ENCODE data around the gene TPP2.

The TPP2 gene

GRCh38 chr13:102648046-102648445 lies 51.3 kb downstream of the TPP2 start:
- peaks cover 44 to 78% (median 60%) of the 10 kb centered on the region in 5 donors for H3K36me3 ChIP-seq (ENCODE audit: control insufficient read depth in 5 of 5, insufficient read depth in 5 of 5, low read length in 5 of 5)
- no peak overlapping the region for H3K4me3 ChIP-seq (ENCODE audit: low read depth in 1 of 5, low read length in 5 of 5)
- H3K9me3 ChIP-seq (ENCODE audit: control insufficient read depth in 5 of 5, low read length in 5 of 5): no peaks in the 10 kb centered on the region
- H3K27ac ChIP-seq (ENCODE audit: low read depth, low read length): no peak overlapping the region
- H3K4me1 ChIP-seq (ENCODE audit: control insufficient read depth in 5 of 5, insufficient read depth in 5 of 5, low read length in 5 of 5): no peaks in the 10 kb centered on the region
- H3K27me3 ChIP-seq (ENCODE audit: control insufficient read depth in 5 of 5, insufficient read depth in 4 of 5, low read length in 5 of 5): no peaks in the 10 kb centered on the region
- peak overlapping the region in 1 of 5 donors; percentile 14 for H3K9ac ChIP-seq (ENCODE audit: low read length in 5 of 5)

GRCh38 chr13:102650444-102650843 lies 53.7 kb downstream of the TPP2 start:
- Histone ChIP-seq H3K27me3 (ENCODE audit: control insufficient read depth in 5 of 5, insufficient read depth in 4 of 5, low read length in 5 of 5) (no peaks in the 10 kb centered on the region), H3K4me1 (ENCODE audit: control insufficient read depth in 5 of 5, insufficient read depth in 5 of 5, low read length in 5 of 5) (no peaks in the 10 kb centered on the region), H3K36me3 (ENCODE audit: control insufficient read depth in 5 of 5, insufficient read depth in 5 of 5, low read length in 5 of 5) (peaks cover 32 to 70% (median 54%) of the 10 kb centered on the region in 5 donors), H3K4me3 (ENCODE audit: low read depth in 1 of 5, low read length in 5 of 5) (no peak overlapping the region), H3K9me3 (ENCODE audit: control insufficient read depth in 5 of 5, low read length in 5 of 5) (no peaks in the 10 kb centered on the region), H3K9ac (ENCODE audit: low read length in 5 of 5) (no peak overlapping the region), H3K27ac (ENCODE audit: low read depth, low read length) (no peak overlapping the region)

GRCh38 chr13:102651392-102651791 lies 54.6 kb downstream of the TPP2 start:
- no peak overlapping the region for H3K9ac ChIP-seq (ENCODE audit: low read length in 5 of 5)
- H3K4me1 ChIP-seq (ENCODE audit: control insufficient read depth in 5 of 5, insufficient read depth in 5 of 5, low read length in 5 of 5): peaks cover 0 to 7% (median 0%) of the 10 kb centered on the region in 5 donors
- H3K9me3 ChIP-seq (ENCODE audit: control insufficient read depth in 5 of 5, low read length in 5 of 5): no peaks in the 10 kb centered on the region
- no peak overlapping the region for H3K27ac ChIP-seq (ENCODE audit: low read depth, low read length)
- peaks cover 34 to 65% (median 49%) of the 10 kb centered on the region in 5 donors for H3K36me3 ChIP-seq (ENCODE audit: control insufficient read depth in 5 of 5, insufficient read depth in 5 of 5, low read length in 5 of 5)
- H3K27me3 ChIP-seq (ENCODE audit: control insufficient read depth in 5 of 5, insufficient read depth in 4 of 5, low read length in 5 of 5): no peaks in the 10 kb centered on the region
- no peak overlapping the region for H3K4me3 ChIP-seq (ENCODE audit: low read depth in 1 of 5, low read length in 5 of 5)

GRCh38 chr13:102651892-102652291 lies 55.1 kb downstream of the TPP2 start:
- Histone ChIP-seq H3K27ac (ENCODE audit: low read depth, low read length) (no peak overlapping the region), H3K9me3 (ENCODE audit: control insufficient read depth in 5 of 5, low read length in 5 of 5) (no peaks in the 10 kb centered on the region), H3K27me3 (ENCODE audit: control insufficient read depth in 5 of 5, insufficient read depth in 4 of 5, low read length in 5 of 5) (no peaks in the 10 kb centered on the region), H3K4me3 (ENCODE audit: low read depth in 1 of 5, low read length in 5 of 5) (no peak overlapping the region), H3K4me1 (ENCODE audit: control insufficient read depth in 5 of 5, insufficient read depth in 5 of 5, low read length in 5 of 5) (peaks cover 0 to 9% (median 0%) of the 10 kb centered on the region in 5 donors), H3K9ac (ENCODE audit: low read length in 5 of 5) (no peak overlapping the region), H3K36me3 (ENCODE audit: control insufficient read depth in 5 of 5, insufficient read depth in 5 of 5, low read length in 5 of 5) (peaks cover 34 to 64% (median 46%) of the 10 kb centered on the region in 5 donors)

GRCh38 chr13:102654756-102655155 lies 58.0 kb downstream of the TPP2 start:
- no peak overlapping the region for H3K4me3 ChIP-seq (ENCODE audit: low read depth in 1 of 5, low read length in 5 of 5)
- no peak overlapping the region for H3K27ac ChIP-seq (ENCODE audit: low read depth, low read length)
- no peaks in the 10 kb centered on the region for H3K27me3 ChIP-seq (ENCODE audit: control insufficient read depth in 5 of 5, insufficient read depth in 4 of 5, low read length in 5 of 5)
- H3K9me3 ChIP-seq (ENCODE audit: control insufficient read depth in 5 of 5, low read length in 5 of 5): no peaks in the 10 kb centered on the region
- H3K4me1 ChIP-seq (ENCODE audit: control insufficient read depth in 5 of 5, insufficient read depth in 5 of 5, low read length in 5 of 5): peaks cover 0 to 9% (median 0%) of the 10 kb centered on the region in 5 donors
- peaks cover 24 to 54% (median 35%) of the 10 kb centered on the region in 5 donors for H3K36me3 ChIP-seq (ENCODE audit: control insufficient read depth in 5 of 5, insufficient read depth in 5 of 5, low read length in 5 of 5)
- H3K9ac ChIP-seq (ENCODE audit: low read length in 5 of 5): no peak overlapping the region

- no peak overlapping the region for H3K27ac ChIP-seq (ENCODE audit: low read depth, low read length)
- H3K4me1 ChIP-seq (ENCODE audit: control insufficient read depth in 5 of 5, insufficient read depth in 5 of 5, low read length in 5 of 5): peaks cover 0 to 9% (median 0%) of the 10 kb centered on the region in 5 donors
- H3K36me3 ChIP-seq (ENCODE audit: control insufficient read depth in 5 of 5, insufficient read depth in 5 of 5, low read length in 5 of 5): peaks cover 20 to 51% (median 27%) of the 10 kb centered on the region in 5 donors
- H3K9ac ChIP-seq (ENCODE audit: low read length in 5 of 5): no peak overlapping the region
- H3K4me3 ChIP-seq (ENCODE audit: low read depth in 1 of 5, low read length in 5 of 5): no peak overlapping the region
- H3K9me3 ChIP-seq (ENCODE audit: control insufficient read depth in 5 of 5, low read length in 5 of 5): no peaks in the 10 kb centered on the region
- no peaks in the 10 kb centered on the region for H3K27me3 ChIP-seq (ENCODE audit: control insufficient read depth in 5 of 5, insufficient read depth in 4 of 5, low read length in 5 of 5)
These were observed 60.8 kb downstream of the TPP2 start for GRCh38 chr13:102657630-102658029.

- Histone ChIP-seq H3K4me3 (ENCODE audit: low read depth in 1 of 5, low read length in 5 of 5) (no peak overlapping the region), H3K27ac (ENCODE audit: low read depth, low read length) (no peak overlapping the region), H3K9ac (ENCODE audit: low read length in 5 of 5) (no peak overlapping the region), H3K36me3 (ENCODE audit: control insufficient read depth in 5 of 5, insufficient read depth in 5 of 5, low read length in 5 of 5) (peaks cover 21 to 46% (median 23%) of the 10 kb centered on the region in 5 donors), H3K9me3 (ENCODE audit: control insufficient read depth in 5 of 5, low read length in 5 of 5) (no peaks in the 10 kb centered on the region), H3K4me1 (ENCODE audit: control insufficient read depth in 5 of 5, insufficient read depth in 5 of 5, low read length in 5 of 5) (peaks cover 0 to 9% (median 0%) of the 10 kb centered on the region in 5 donors), H3K27me3 (ENCODE audit: control insufficient read depth in 5 of 5, insufficient read depth in 4 of 5, low read length in 5 of 5) (no peaks in the 10 kb centered on the region)
These were observed 61.9 kb downstream of the TPP2 start for GRCh38 chr13:102658660-102659059.

GRCh38 chr13:102659168-102659713 lies 62.5 kb downstream of the TPP2 start:
- H3K4me1 ChIP-seq (ENCODE audit: control insufficient read depth in 5 of 5, insufficient read depth in 5 of 5, low read length in 5 of 5): peaks cover 0 to 9% (median 0%) of the 10 kb centered on the region in 5 donors
- no peak overlapping the region for H3K9ac ChIP-seq (ENCODE audit: low read length in 5 of 5)
- peaks cover 23 to 50% (median 27%) of the 10 kb centered on the region in 5 donors for H3K36me3 ChIP-seq (ENCODE audit: control insufficient read depth in 5 of 5, insufficient read depth in 5 of 5, low read length in 5 of 5)
- no peak overlapping the region for H3K4me3 ChIP-seq (ENCODE audit: low read depth in 1 of 5, low read length in 5 of 5)
- no peaks in the 10 kb centered on the region for H3K9me3 ChIP-seq (ENCODE audit: control insufficient read depth in 5 of 5, low read length in 5 of 5)
- H3K27me3 ChIP-seq (ENCODE audit: control insufficient read depth in 5 of 5, insufficient read depth in 4 of 5, low read length in 5 of 5): no peaks in the 10 kb centered on the region
- H3K27ac ChIP-seq (ENCODE audit: low read depth, low read length): no peak overlapping the region

- H3K27me3 ChIP-seq (ENCODE audit: control insufficient read depth in 5 of 5, insufficient read depth in 4 of 5, low read length in 5 of 5): no peaks in the 10 kb centered on the region
- H3K27ac ChIP-seq (ENCODE audit: low read depth, low read length): no peak overlapping the region
- H3K4me1 ChIP-seq (ENCODE audit: control insufficient read depth in 5 of 5, insufficient read depth in 5 of 5, low read length in 5 of 5): no peaks in the 10 kb centered on the region
- H3K9ac ChIP-seq (ENCODE audit: low read length in 5 of 5): no peak overlapping the region
- H3K4me3 ChIP-seq (ENCODE audit: low read depth in 1 of 5, low read length in 5 of 5): no peak overlapping the region
- H3K9me3 ChIP-seq (ENCODE audit: control insufficient read depth in 5 of 5, low read length in 5 of 5): peaks cover 0 to 7% (median 4%) of the 10 kb centered on the region in 5 donors
- peaks cover 36 to 67% (median 50%) of the 10 kb centered on the region in 5 donors for H3K36me3 ChIP-seq (ENCODE audit: control insufficient read depth in 5 of 5, insufficient read depth in 5 of 5, low read length in 5 of 5)
These were observed 70.2 kb downstream of the TPP2 start for GRCh38 chr13:102667023-102667422.

GRCh38 chr13:102667911-102668310 lies 71.1 kb downstream of the TPP2 start:
- H3K4me3 ChIP-seq (ENCODE audit: low read depth in 1 of 5, low read length in 5 of 5): no peak overlapping the region
- peaks cover 0 to 7% (median 4%) of the 10 kb centered on the region in 5 donors for H3K9me3 ChIP-seq (ENCODE audit: control insufficient read depth in 5 of 5, low read length in 5 of 5)
- H3K27ac ChIP-seq (ENCODE audit: low read depth, low read length): no peak overlapping the region
- no peaks in the 10 kb centered on the region for H3K27me3 ChIP-seq (ENCODE audit: control insufficient read depth in 5 of 5, insufficient read depth in 4 of 5, low read length in 5 of 5)
- H3K4me1 ChIP-seq (ENCODE audit: control insufficient read depth in 5 of 5, insufficient read depth in 5 of 5, low read length in 5 of 5): no peaks in the 10 kb centered on the region
- H3K36me3 ChIP-seq (ENCODE audit: control insufficient read depth in 5 of 5, insufficient read depth in 5 of 5, low read length in 5 of 5): peaks cover 43 to 74% (median 57%) of the 10 kb centered on the region in 5 donors
- H3K9ac ChIP-seq (ENCODE audit: low read length in 5 of 5): no peak overlapping the region
